Breast epithelium (tissue), 3 donors: ENCODE results near the gene MTARC2.

ENCODE experiments used
- CTCF ChIP-seq, 3 donors: fragments of 450-650 bp; IDR thresholded peaks; one replicate each; pipeline ENCODE4 v1.5.1; 2016 to 2017; ENCODE audit warnings: antibody characterized with exemption in 3 of 3, mild to moderate bottlenecking in 3 of 3, moderate library complexity in 3 of 3
- POLR2A ChIP-seq: fragments of 450-650 bp; IDR thresholded peaks from one replicate; pipeline ENCODE4 v1.6.1; 2016; ENCODE audit warnings: antibody characterized with exemption, mild to moderate bottlenecking, moderate library complexity
- POLR2AphosphoS5 ChIP-seq, 3 donors: sonication (generic); formaldehyde crosslinking; IDR thresholded peaks; one replicate each; pipeline ENCODE4 v1.6.1; 2017; ENCODE audit warnings: antibody characterized with exemption in 3 of 3

GRCh38 chr1:220708936-220709801 is 39.0 kb upstream of the MTARC2 start:
- TF ChIP-seq POLR2A (no peak), CTCF (IDR thresholded peaks at IDR 0.05) (no peak), POLR2AphosphoS5 (IDR thresholded peaks at IDR 0.05) (no peak)
